Measurements from ENCODE around the gene FGD4.

Gene FGD4

DNA sequence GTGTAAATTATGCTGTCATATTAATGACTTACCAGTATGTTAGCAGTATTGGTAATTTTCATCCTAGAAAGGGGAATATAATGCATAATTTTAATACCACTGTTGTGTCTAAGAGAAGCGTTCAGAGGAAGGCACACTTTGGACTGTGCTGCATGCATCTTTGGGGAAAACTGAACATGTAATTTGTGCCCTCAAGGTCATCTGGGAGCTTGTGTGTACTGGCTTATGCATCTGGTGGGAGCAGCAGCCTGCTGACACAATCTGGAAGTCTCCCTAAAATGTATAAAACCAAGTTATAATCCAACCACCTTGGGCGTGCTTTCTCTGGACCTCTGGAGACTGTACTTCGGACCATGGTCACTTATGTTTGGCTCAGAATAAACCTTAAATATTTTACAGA lies 14.1 kb downstream of the FGD4 start:
- DNase-seq = no peak

DNA sequence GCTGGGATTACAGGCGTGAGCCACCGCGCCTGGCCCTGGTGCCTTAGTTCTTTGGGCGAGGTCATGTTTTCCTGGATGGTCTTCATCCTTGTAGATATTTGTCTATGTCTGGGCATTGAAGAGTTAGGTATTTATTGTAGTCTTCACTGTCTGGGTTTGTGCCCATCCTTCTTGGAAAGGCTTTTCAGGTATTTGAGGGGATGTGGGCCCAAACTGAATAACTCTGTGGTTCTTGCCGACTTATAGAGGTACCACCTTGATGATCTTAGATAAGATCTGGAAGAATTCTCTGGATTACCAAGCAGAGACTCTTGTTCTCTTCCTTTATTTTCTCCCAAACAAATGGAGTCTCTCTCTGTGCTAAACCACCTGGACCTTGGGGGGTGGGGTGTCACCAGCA lies 18.9 kb downstream of the FGD4 start:
- DNase-seq = no peak

DNA sequence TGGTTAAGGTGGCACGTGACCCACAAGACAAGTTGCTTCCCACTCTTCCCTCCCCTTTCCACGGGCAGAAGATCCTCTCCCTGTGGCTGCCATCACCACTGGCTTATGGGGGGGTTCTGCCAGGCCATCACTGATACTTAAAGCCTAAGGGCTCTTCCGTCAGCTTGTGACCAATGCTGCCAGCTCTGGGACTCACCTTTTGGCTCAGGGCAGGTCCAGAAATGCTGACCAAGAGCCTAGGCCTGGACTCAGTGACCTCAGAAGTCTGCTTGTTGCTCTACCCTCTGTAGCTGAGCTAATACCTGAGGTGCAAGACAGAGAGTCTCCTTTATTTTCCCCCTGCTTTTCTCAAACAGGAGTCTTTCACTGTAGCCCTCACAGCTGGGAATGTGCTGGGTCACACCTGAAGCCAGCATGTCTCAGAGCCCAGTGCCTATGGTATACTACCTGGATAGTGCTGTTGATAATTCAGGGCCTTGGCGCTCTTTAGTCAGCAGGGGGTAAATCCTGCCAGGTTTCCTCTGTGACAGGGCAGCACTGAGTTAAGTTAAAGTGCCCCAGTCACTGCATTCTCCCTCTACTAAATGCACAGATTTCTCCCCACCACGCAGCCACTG lies 19.7 kb downstream of the FGD4 start:
- no peak for DNase-seq

DNA sequence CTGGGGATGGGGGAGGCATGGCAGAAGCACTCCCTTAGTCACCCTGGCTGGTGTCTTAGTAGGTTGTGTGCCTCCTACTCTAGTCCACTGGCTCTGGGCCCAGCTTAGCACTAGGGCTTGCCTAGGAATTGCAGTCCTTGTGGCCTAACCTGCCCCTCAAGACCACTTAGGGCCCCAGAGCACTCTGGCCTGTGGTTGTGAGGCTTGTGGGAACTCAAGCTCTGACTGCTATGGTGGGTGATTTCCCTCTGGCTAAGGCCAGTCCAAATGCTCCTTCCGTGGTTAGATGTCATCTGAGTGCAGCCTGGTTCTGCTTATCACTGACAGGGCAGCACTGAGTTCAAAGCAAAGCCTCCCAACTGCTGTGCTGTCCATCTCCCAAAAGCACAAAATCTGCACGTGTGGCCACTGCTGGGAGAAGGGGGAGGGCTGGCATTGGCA lies 20.2 kb downstream of the FGD4 start:
- DNase-seq = no peak

DNA sequence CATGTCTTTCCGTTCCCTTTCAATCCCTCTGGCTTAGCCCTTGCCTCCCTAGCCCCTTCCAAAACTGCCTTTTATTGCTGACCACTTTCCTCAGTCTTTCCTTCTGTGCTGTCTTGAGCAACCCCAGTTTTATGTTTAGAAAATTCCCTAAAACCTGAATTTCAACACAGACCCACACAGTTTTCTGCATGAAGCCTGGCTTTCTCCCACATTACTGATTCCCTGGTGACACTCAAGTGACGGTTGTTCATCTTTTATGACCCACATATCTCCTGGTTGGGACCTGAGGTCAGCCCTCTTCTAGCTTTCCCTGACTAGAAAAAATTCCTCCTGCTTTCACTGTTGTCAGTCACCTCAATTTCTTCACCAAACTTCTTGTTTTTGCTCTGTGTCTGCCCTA lies 21.0 kb downstream of the FGD4 start:
- DNase-seq = no peak

DNA sequence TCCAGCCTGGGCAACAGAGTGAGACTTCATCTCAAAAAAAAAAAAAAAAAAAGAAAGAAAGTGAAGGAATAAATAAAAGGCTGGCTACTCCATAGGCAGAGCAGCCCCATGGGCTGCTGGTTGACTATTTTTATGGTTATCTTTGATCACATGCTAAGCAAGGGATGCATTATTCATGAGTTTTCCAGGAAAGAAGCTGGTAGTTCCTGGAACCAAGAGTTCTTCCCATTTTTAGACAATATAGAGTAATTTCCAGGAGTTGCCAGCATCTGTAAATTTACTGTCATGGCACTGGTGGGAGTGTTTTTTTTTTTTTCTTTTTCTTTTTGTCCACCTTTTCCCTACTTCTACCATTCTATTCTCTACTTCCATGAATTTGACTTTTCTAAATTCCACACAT lies 24.2 kb downstream of the FGD4 start:
- no peak for DNase-seq

DNA sequence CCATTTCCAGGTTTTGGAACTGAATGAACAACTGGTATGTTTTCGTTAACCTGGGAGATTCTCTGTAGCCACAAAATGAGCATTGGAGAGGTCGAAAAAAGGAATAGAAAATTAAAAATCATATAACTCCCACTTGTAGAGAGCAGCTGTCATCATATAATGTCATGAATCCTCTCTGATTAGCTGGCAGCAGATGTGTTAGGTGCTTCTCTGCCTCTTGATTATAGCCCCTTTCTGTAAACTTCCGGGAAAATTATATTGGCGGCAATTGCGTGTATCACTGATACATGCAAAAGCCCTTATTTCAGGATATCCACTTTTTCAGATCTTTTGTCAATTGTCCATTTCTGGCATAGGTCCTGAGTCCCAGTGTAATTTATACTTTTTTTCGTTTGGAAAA lies 31.7 kb downstream of the FGD4 start:
- no peak for DNase-seq

DNA sequence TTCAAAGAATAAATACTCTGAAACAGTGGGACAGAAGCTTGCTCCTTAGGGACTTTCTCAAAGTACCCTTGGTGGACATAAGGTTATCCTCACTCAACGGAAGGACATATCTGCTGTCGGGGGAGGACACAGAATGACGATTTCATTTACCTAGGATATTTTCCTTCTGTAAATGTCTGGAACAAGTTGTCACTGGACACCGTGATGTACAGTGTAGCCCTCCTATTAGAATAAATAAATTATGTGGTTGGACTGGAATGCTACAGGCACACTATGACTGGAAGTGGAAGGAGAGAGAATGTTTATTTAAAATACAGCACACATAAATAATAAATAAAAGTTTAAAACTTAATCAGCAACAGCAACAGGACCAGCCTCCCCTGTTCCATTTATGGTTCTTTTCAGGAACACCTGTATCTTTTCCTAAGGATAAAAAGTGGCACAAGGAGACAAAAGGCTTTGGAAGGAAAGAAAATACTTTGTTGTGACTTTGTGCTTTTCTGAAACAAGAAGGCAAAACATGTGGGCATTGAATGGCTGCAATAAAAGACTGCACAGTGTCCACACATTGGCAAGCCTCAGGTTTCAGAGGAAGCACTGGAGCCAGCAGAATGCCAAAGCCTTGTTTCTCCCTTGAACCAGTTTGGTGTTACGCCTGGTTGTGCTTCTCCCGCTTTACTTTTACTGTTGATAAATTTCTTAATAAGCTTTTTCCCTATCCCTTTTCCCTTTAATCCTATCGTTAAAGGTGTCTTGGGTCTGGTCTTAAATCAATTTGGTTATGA lies 36.8 kb downstream of the FGD4 start:
- DNase-seq = peak; percentile 32

DNA sequence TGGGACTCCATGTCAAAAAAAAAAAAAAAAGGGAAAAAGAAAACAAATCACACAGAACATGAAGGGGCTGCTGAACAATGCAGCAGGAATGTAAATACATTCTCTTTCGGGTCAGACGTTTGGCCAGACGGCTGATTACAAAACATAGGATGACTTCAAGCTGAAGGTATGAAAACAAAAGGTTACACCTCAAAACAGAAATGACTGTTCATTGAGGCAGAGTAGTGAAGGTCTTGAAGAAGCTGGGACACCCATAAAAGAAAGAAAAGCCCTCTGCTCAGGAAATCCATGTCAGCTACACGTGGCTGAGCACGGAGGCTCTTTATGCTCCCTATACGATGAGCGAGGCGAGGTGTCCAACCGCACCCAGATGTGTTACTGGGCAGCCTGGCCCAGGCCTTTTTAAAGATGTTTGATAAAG lies 37.7 kb downstream of the FGD4 start:
- no peak for DNase-seq

DNA sequence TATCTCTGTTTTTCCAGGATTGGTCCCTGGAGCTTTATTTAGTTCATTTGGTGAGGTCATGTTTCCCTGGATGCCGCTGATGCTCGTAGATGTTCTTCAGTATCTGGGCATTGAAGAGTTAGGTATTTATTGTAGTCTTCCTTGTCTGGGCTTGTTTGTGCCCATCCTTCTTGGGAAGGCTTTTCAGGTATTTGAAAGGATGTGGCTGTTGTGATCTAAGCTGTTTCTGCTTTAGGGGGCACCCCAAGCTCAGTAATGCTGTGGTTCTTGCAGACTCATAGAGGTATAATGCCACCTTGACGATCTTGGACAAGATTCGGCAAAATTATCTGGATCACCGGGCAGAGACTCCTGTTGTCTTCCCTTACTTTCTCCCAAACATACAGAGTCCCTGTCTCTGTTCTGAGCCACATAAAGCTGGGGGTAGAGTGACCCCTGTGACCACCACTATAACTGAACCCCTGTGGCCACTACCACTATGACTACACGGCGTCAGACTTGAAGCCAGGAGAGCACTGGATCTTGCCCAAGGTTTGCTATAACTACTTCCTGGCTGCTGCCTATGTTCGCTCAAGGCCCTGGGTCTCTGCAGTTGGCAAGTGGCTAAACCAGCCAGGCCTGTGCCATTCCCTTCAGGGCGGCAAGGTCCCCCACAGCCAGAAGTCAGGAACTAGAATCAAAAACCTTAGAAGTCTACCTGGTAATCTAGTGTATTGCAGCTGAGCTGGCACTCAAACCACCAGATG lies 40.9 kb downstream of the FGD4 start:
- no peak for DNase-seq

DNA sequence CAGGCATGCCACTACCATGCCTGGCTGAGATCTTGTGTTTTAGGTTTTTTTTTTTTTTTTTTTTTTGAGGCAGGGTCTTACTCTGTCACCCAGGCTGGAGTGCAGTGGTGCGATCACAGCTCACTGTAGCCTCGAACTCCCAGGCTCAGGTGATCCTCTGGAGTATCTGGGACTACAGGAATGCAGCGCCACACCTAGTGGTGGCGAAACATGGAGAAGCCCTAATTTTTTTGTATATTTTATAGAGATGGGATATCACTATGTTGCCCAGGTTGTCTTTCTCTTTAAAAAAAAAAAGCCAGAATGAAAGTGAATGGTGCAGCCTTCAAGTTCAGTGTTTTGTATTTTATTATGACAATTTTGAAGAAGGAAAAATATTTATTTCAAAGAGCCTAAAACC lies 44.1 kb downstream of the FGD4 start:
- DNase-seq = no peak

DNA sequence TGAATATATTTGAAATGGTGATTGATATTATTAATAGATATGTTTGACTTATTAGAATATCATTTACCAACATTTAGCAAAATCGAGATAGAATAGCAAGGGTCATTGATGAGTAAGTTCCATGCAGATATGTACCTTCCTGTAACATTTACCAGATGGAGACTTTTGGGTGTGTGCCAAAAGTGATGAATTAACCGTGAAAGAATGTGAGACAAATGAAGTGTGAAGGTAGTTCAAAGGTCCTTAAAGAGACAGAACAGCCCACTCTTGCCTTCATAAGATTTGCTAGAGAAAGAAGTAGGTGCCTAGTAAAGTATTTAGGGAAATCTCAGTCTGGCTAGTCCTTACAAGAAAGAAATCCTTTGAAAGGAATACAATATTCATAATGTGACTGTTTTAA lies 45.5 kb downstream of the FGD4 start:
- no peak for DNase-seq

DNA sequence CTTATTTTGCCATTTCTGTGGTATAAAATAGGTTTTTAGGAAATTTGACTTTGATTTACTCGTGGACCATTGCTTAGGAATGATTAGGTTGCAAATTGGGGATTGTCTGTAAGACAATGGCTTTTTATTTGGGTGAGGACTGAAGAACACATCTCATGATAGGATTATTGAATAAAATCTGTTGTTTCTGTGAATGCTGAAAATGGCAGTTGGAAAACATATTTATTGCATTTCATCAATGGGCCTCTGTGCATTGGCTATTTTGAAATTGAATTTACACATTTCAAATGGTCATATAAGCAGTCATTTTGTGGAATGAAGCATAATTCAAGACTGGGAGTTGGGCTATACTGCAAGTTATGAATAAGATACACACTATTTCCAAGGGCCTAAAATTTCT lies 46.0 kb downstream of the FGD4 start:
- no peak for DNase-seq

DNA sequence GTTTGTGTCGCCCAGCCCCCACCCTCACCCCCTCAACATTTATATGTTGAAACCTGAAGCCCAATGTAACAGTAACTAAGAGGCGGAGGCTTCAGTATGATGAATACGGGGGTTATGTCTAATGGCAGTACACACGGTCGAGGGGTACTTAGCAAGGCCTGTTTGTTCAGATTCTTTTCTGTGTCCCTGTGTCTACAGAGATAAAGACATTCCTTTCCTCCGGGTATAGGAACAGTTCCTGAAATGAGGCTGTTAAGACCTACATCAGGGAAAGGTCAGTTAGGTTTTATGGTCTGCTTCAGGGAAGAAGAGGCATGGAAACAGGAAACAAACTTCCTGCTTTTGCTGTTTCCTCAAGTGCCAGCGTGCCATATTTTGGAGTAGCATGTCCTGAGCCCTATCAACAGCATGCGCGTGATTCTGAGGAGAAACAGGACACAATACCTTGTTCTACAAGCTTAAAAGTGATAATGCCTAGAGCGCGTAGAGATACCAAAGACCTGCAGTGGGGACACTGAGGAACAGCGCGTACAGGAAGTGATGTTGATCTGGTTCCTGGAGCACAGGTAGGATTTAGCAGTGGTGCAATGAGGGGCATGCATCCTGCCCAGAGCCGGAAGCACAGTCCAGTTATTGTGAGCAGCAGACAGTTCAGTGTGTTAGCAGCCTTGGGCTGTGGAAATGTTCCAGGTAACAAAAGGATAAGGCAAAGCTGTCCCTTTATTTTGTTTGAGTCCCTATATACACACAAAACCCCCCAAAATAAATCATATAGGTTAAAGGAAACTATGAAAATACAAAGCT lies 47.2 kb downstream of the FGD4 start:
- DNase-seq = no peak

DNA sequence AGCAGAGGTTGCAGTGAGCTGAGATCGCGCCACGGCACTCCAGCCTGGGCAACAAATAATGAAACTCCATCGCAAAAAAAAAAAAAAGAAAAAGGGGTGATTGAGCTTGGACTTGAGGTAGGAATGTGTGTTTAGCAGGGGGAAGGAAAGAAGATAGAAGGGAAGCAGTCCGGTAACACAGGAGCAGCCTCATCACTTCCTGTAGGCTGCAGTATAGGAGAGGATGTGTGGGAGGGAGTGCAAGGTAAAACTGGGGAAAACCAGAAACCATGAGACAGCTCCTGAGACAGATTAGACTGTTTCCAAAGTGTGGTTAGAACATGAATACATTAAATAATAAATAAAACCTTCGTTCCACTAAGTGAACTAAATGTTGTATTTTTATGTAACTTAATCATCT lies 49.2 kb downstream of the FGD4 start:
- DNase-seq = no peak

DNA sequence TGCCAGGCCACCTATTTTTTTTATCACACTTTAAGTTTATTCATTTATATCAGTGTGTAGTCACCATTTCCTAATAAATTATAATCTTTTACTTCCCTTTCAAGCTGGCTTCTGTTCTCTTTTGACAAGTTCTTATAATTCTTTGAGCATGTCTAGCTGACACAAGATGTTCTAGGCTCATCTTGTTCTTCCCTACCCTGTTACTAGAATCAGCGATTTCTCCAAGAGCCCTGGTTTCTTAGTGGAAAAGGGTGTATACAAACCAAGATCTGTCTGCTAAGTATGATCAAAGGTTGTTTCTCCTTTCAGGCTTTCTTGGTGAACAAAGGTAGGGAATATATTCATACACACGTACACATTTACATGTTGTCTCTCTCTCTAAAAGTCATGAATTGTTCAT lies 51.0 kb downstream of the FGD4 start:
- DNase-seq = no peak

DNA sequence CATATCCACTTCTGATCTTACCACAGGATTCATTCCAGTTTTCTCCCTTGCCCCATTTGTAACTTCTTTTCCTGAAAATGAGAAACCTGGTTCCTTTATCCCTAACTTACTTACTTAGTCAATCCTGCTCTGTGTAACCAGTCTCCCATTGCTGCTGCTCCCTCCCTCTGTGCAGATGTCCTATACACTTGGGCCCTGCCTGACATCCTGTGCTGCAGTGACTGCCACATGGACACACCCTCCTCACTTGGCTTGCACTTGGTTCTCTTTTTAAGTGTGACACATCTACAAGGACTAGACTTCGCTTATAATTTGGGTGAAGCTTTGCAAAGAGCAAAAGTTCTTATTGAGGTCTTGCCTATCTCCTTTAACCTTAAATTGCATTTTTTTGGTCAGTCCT lies 51.4 kb downstream of the FGD4 start:
- DNase-seq = no peak

DNA sequence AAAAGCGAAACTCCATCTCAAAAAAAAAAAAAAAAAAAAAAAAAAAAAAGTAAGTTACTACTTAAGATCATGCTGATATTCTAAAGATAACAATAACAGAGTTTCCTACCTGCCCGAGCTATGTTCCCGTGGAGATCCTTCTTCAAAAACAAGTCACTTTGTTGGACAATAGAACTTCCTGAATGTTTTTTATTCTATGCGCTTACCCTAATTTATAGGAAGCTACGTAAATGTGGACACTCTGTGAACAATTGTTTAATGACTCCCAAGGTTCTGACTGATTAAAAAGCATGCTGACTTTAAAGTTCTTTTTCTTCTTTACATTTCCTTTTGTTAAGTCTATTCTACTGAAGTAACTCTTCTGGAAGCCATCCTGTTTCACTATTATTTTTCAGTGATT lies 52.5 kb downstream of the FGD4 start:
- no peak for DNase-seq

DNA sequence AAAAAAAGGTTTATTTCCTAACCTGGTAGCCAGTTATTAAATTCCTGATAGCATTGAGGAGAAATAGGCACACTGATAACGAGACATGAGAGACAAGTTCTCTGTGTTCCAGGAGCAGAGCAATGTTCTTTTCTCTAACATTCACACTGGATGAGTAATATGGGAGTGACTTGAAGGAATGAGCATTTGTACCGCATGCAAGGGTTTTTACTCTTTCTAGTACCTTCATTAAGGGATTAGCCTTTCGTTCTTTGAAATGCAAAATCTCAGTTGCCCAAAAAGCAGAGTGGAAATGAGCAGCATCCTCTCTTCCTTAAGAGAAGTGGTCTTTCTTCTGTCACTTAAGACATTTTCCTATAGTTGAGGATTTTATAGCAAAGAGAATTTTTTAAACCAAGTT lies 54.7 kb downstream of the FGD4 start:
- no peak for DNase-seq

DNA sequence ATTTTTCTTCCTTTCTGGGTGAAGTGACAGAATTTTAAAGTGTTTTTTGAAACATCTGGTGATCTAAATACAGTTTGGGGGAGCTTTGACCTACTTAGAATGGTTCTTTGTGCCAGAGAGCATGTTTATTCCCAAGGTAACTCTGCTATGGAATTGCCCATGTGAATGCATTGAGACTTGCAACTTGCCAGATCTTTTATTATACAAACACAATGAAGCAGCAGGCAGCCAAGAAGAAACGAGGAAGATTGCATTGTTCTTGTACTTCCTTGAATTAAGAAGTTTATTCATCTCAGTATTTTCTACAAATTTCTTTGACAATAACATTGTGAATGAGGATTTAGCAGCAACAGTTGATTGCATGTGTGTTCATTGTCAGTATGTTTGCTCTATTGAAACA lies 55.5 kb downstream of the FGD4 start:
- no peak for DNase-seq

DNA sequence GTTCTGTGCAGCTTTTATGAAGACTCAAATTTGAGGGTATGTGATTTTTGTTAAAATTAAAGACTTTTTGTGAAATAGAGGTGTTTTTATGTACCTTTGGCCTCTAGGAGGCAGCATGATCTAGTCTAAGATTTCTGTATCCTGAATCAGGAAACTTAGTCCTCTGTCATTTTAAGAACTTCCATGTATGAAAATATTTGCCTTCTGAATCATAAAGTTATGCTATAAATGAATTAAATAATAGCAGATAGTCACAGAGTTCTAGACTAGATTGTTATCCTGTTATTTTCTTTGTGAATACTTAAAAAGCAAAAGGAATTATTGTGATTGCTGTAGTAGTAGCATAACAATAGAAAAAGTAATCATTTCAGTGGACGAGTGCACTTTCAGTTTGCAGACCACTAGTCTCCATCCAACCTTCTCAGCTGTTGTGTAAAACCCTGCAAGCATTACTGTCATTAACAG lies 56.3 kb downstream of the FGD4 start:
- peak; percentile 79 for DNase-seq

DNA sequence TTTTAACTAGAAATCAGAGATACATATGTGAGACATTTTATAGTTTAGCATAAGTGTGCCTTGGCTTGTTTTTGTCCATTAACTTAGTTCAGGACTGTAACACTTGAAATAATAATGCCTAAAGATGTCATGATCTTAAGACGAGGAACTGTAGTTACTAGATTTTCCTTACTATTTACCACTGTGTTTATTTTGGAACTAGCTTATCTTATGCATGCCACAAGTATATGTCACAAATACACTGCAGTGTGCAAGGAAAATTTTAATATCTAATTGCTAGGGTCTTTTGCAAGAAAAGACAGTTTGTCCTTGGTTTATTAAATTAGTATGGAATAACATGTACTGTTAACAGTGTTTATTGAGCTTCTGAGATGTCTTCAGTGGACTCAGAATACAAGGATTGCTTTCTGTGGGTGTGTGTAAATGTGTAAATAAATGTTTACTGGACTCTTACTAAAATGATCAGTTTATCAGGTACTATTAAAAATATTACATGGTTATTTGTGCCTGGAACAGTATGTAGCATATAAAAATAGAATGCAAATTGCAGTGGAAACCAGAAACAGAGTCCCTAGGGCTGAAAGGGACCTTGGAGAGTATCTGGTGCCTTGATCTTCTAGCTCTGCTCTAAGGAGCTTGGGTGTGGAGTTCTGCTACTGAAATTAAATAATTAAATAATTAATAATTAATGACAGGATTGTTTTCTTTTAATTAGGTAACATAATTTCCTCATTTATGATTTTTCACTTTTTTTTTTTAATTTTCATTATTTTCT lies 58.1 kb downstream of the FGD4 start:
- DNase-seq = no peak
